Activated B cell treated with CpG ODN at 0.5 μM for 24 hours (primary cell): ENCODE measurements around the gene PTPN7. TPM values are rescaled to one million over a fixed set of nuclear protein-coding genes. Genes with fewer than 3 reads are reported as not detected.

Source experiments
- ATAC-seq: fragments of 200-7000 bp; cut with Tn5 transposase; one replicate; pipeline ENCODE4 v1.10.0; 2021; ENCODE audit warnings: low read depth, mild to moderate bottlenecking, moderate library complexity
- CTCF ChIA-PET: fragments of 350-600 bp; sonication (Branson Sonifier 250); formaldehyde crosslinking; loops from one replicate; lab custom pipeline; 2021; ENCODE audit warnings: antibody characterized with exemption; lab: Charles Lee
- POLR2A ChIA-PET: fragments of 350-600 bp; sonication (Branson Sonifier 250); formaldehyde crosslinking; loops from one replicate; lab custom pipeline; 2021; ENCODE audit warnings: antibody characterized with exemption; lab: Charles Lee
- DNase-seq: peaks from one replicate; pipeline ENCODE4 v3.0.0; 2022
- H3K27ac Mint-ChIP-seq: one replicate; pipeline ENCODE4 v1.8.0; 2020; ENCODE audit warnings: mixed read lengths
- H3K27me3 Mint-ChIP-seq: one replicate; pipeline ENCODE4 v1.8.0; 2021; ENCODE audit warnings: mixed read lengths
- H3K36me3 Mint-ChIP-seq: one replicate; pipeline ENCODE4 v1.8.0; 2021; ENCODE audit warnings: low read depth, mixed read lengths
- H3K4me1 Mint-ChIP-seq: one replicate; pipeline ENCODE4 v1.8.0; 2021; ENCODE audit warnings: mixed read lengths
- H3K4me3 Mint-ChIP-seq: one replicate; pipeline ENCODE4 v1.8.0; 2020; ENCODE audit warnings: mild to moderate bottlenecking, mixed read lengths
- H3K9me3 Mint-ChIP-seq: one replicate; pipeline ENCODE4 v1.8.0; 2020; ENCODE audit warnings: mixed read lengths
- intact Hi-C: fragments of 100-400 bp; cut with micrococcal nuclease; formaldehyde crosslinking; loops from one replicate; pipeline ENCODE4 v1.15.1; 2024
- total RNA-seq: library from RNA; stranded (reverse); gene quantifications from 2 replicates; pipeline ENCODE4 v1.2.3, GENCODE V29; 2022
- TF ChIP-seq, protein P1 (sequence below): fragments of 200-600 bp; IDR thresholded peaks from one replicate; pipeline ENCODE4 v1.8.0; 2022; ENCODE audit warnings: antibody characterized with exemption, mild to moderate bottlenecking

The PTPN7 gene
- total RNA-seq, 1 donor from 2014 or later = 31.0 TPM

DNA sequence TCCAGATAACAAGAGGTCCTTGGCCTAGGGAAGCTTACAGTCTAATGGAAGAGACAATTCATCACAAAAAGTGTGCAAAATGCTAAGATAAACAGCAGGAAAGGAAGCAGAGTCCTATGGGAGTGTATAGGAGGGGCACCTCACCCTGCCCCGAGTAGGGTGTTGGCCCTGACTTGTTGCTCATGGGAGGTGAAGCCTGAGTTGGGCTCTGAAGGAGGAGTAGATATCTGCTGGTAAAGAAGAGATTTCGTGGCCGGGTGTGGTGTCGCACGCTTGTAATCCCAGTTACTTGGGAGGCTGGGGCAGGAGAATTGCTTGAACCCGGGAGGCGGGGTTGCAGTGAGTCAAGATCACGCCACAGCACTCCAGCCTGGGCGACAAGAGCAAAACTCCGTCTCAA, 56.3 kb downstream of the PTPN7 start:
- TF ChIP-seq, protein P1, sequence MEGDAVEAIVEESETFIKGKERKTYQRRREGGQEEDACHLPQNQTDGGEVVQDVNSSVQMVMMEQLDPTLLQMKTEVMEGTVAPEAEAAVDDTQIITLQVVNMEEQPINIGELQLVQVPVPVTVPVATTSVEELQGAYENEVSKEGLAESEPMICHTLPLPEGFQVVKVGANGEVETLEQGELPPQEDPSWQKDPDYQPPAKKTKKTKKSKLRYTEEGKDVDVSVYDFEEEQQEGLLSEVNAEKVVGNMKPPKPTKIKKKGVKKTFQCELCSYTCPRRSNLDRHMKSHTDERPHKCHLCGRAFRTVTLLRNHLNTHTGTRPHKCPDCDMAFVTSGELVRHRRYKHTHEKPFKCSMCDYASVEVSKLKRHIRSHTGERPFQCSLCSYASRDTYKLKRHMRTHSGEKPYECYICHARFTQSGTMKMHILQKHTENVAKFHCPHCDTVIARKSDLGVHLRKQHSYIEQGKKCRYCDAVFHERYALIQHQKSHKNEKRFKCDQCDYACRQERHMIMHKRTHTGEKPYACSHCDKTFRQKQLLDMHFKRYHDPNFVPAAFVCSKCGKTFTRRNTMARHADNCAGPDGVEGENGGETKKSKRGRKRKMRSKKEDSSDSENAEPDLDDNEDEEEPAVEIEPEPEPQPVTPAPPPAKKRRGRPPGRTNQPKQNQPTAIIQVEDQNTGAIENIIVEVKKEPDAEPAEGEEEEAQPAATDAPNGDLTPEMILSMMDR = no peak
- ATAC-seq (no peak), DNase-seq (no peak)
- H3K9me3 Mint-ChIP-seq = no peaks in the 10 kb centered on the region
- POLR2A ChIA-PET = no interaction called here
- H3K4me3 Mint-ChIP-seq = no peak overlapping the region
- no peaks in the 10 kb centered on the region for H3K36me3 Mint-ChIP-seq
- intact Hi-C loops = no loop called here
- no peak overlapping the region for H3K27ac Mint-ChIP-seq
- H3K27me3 Mint-ChIP-seq = peaks cover 4% of the 10 kb centered on the region
- no peaks in the 10 kb centered on the region for H3K4me1 Mint-ChIP-seq
- CTCF ChIA-PET = no interaction called here

DNA sequence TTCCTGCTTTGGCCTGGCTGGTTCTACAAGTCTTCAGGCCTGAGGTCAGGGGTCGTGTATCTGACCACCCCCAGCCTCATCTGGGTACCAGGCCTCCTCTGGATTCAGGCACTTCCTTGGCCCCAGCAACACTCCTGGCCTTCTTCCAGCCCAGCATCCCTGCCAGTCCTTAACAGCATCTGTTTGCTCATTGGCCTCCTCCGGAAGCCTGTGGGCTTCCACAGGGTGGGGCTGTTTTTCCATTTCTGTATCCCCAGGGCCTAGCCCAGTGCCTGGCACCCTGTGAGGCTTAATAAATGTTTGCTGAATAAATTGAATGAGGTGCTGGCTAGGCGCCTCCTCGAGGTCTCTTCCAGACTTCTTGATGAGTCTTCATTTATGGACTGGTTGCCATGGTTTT, 59.2 kb downstream of the PTPN7 start:
- DNase-seq (no peak), ATAC-seq (no peak)
- intact Hi-C loops = no loop called here
- CTCF ChIA-PET = no interaction called here
- no peaks in the 10 kb centered on the region for H3K4me1 Mint-ChIP-seq
- POLR2A ChIA-PET = interaction anchor here (0.5 kb wide), 1 partner anchor 1216 kb away, joined by 3 read pairs; no protein-coding TSS in a partner anchor
- H3K27me3 Mint-ChIP-seq = peaks cover 4% of the 10 kb centered on the region
- TF ChIP-seq, protein P1 = no peak
- no peaks in the 10 kb centered on the region for H3K9me3 Mint-ChIP-seq
- no peaks in the 10 kb centered on the region for H3K36me3 Mint-ChIP-seq
- H3K27ac Mint-ChIP-seq = no peak overlapping the region
- H3K4me3 Mint-ChIP-seq = no peak overlapping the region

Other genes with a start within 250 kb of the PTPN7 start
- gene LMOD1, start 214.1 kb downstream of the PTPN7 start, total RNA-seq = not detected in 2 replicates
- gene TIMM17A, start 205.1 kb downstream of the PTPN7 start, total RNA-seq = 50.4 and 51.3 TPM in 2 replicates
- gene RNPEP, start 178.0 kb downstream of the PTPN7 start, total RNA-seq = 37.3 and 38.3 TPM in 2 replicates
- gene ELF3, start 150.0 kb downstream of the PTPN7 start, total RNA-seq = 4.8 and 6.2 TPM in 2 replicates
- gene GPR37L1, start 37.7 kb downstream of the PTPN7 start, total RNA-seq = not detected in 2 replicates
- gene ARL8A, start 15.9 kb downstream of the PTPN7 start, total RNA-seq = 56.3 and 58.0 TPM in 2 replicates
- gene LGR6, start 33.2 kb upstream of the PTPN7 start, total RNA-seq = not detected in 2 replicates
- 7.4 and 8.6 TPM in 2 replicates for gene UBE2T, start 181.3 kb upstream of the PTPN7 start, total RNA-seq
- 22.4 and 25.7 TPM in 2 replicates for gene PPP1R12B, start 188.1 kb upstream of the PTPN7 start, total RNA-seq